ENCODE data around the gene C1QTNF5.

Gene C1QTNF5

DNA sequence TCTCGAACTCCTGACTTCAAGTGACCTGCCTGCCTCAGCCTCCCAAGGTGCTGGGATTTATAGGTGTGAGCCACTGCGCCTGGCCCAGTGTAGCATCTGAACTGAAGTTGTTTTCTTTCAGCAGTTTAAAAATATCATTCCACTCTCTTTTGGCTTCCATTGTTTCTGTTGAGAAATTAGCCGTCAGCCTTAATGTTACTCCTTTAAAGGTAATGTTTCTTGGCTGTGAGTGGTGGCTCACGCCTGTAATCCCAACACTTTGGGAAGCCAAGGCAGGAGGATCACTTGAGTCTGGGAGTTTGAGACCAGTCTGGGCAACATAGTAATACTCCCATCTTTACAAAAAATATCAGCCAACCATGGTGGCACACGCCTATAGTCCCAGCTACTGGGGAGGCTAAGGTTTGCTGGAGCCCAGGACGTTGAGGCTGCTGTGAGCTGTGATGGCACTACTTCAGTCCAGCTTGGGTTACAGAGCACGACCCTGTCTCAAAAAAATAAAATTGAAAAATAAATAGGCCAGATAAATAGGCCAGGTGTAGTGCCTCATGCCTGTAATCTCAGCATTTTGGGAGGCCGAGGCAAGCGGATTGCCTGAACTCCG lies 49.7 kb downstream of the C1QTNF5 start:
- DNase-seq (ENCODE audit: low spot score): no peak
